CD4-positive, CD25-positive, alpha-beta regulatory T cell (primary cell): Measurements from ENCODE around the gene ZFC3H1. TPM values are rescaled to one million over a fixed set of nuclear protein-coding genes. Genes with fewer than 3 reads are reported as not detected.
"Not testable (repeated sequence)": the region's sequence is repeated elsewhere in the genome, so short reads cannot be mapped to it uniquely, and the experiment has no call there.

Source experiments
- ATAC-seq, 2 donors: fragments of 150-1000 bp; cut with Tn5 transposase; one replicate each; pipeline ENCODE4 v1.10.0; 2021; ENCODE audit warnings: low read depth in 2 of 2, moderate number of reproducible peaks in 2 of 2, moderate library complexity in 1 of 2
- DNase-seq, 3 donors: peaks; one replicate each; pipeline versions ENCODE4 v3.0.0 to v3.0.0-alpha.2; 2012 to 2022; ENCODE audit warnings: mixed read lengths in 1 of 3
- H3K27ac ChIP-seq: one replicate; pipeline ENCODE4 v1.7.0; 2013; ENCODE audit warnings: mild to moderate bottlenecking, low read length; ENCODE audit not compliant: insufficient read depth, poor library complexity, severe bottlenecking
- H3K27me3 ChIP-seq: one replicate; pipeline ENCODE4 v1.7.0; 2013; ENCODE audit warnings: low read length; ENCODE audit not compliant: control insufficient read depth, insufficient read depth
- H3K36me3 ChIP-seq: one replicate; pipeline ENCODE4 v1.7.0; 2013; ENCODE audit warnings: mild to moderate bottlenecking, low read length, moderate library complexity; ENCODE audit not compliant: control insufficient read depth, insufficient read depth
- H3K4me1 ChIP-seq: 2 replicates; pipeline ENCODE4 v1.7.0; 2013; ENCODE audit warnings: mild to moderate bottlenecking, low read length; ENCODE audit not compliant: insufficient read depth, control insufficient read depth, poor library complexity, severe bottlenecking
- H3K4me3 ChIP-seq: one replicate; pipeline ENCODE4 v1.7.0; 2013; ENCODE audit warnings: low read depth, mild to moderate bottlenecking, low read length, moderate library complexity
- H3K9me3 ChIP-seq, 2 experiments: 1 replicate in 1 of 2; 2 replicates in 1 of 2; pipeline ENCODE4 v1.7.0; 2013; ENCODE audit warnings: low read length in 2 of 2, mild to moderate bottlenecking in 1 of 2, moderate library complexity in 1 of 2; ENCODE audit not compliant: control insufficient read depth in 2 of 2
- H3K27ac Mint-ChIP-seq, 3 donors: one replicate each; pipeline ENCODE4 v1.8.0; 2020 to 2022; ENCODE audit warnings: mild to moderate bottlenecking in 3 of 3, mixed read lengths in 3 of 3, moderate library complexity in 2 of 3
- H3K27me3 Mint-ChIP-seq: one replicate; pipeline ENCODE4 v1.8.0; 2022; ENCODE audit warnings: mild to moderate bottlenecking, mixed read lengths
- H3K36me3 Mint-ChIP-seq: one replicate; pipeline ENCODE4 v1.8.0; 2020; ENCODE audit warnings: mixed read lengths
- H3K4me1 Mint-ChIP-seq, 4 donors: one replicate each; pipeline ENCODE4 v1.8.0; 2020 to 2022; ENCODE audit warnings: mixed read lengths in 4 of 4, mild to moderate bottlenecking in 1 of 4
- H3K4me3 Mint-ChIP-seq, 4 donors: one replicate each; pipeline ENCODE4 v1.8.0; 2020 to 2022; ENCODE audit warnings: mild to moderate bottlenecking in 4 of 4, mixed read lengths in 4 of 4, moderate library complexity in 3 of 4
- H3K9me3 Mint-ChIP-seq, 7 donors: one replicate each; pipeline ENCODE4 v1.8.0; 2020 to 2022; ENCODE audit warnings: mixed read lengths in 7 of 7, mild to moderate bottlenecking in 3 of 7, moderate library complexity in 2 of 7
- polyA plus RNA-seq, 4 donors: library from polyadenylated mRNA; unstranded; fragments of 300-500 nt; fragmentation: Illumina TruSeq; gene quantifications; one replicate each; pipeline ENCODE4 v1.2.3, GENCODE V29; 2021
- total RNA-seq: library from RNA; stranded (reverse); gene quantifications from one replicate; pipeline ENCODE4 v1.2.3, GENCODE V29; 2022

ZFC3H1 gene
- total and polyA plus RNA-seq, 5 donors from 2014 or later = 20.0 to 155 (median 29.1) TPM

DNA sequence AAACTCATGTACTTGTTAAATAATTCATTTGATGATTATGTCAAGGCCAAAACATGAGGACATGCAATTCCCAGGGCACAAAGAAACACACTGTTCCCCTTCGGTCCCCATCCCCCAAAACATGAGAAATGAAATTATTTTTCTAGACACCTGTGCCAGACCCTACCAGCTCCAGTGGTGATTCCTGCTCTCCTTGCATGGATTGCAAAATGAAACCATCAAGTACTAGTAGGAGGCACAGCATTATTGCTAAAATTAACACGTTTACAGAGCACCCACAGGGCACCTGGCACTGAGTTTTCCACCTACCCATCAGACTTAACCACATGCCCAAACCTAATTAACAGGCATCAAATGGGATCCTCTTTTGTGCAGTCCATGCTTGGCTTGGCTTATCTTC is 76.6 kb downstream of the ZFC3H1 start:
- no peak for ATAC-seq
- no peaks in the 10 kb centered on the region for H3K36me3 Mint-ChIP-seq
- Histone ChIP-seq H3K4me3 (no peak overlapping the region), H3K27me3 (peaks cover 7% of the 10 kb centered on the region), H3K4me1 (no peaks in the 10 kb centered on the region), H3K27ac (no peak overlapping the region), H3K36me3 (no peaks in the 10 kb centered on the region), H3K9me3 (no peaks in the 10 kb centered on the region)
- H3K4me1 Mint-ChIP-seq = no peaks in the 10 kb centered on the region
- no peak for DNase-seq
- H3K27me3 Mint-ChIP-seq = peaks cover 36% of the 10 kb centered on the region
- H3K9me3 Mint-ChIP-seq = peaks cover 0 to 3% (median 0%) of the 10 kb centered on the region in 7 donors
- H3K4me3 Mint-ChIP-seq = no peak overlapping the region
- H3K27ac Mint-ChIP-seq = no peak overlapping the region

DNA sequence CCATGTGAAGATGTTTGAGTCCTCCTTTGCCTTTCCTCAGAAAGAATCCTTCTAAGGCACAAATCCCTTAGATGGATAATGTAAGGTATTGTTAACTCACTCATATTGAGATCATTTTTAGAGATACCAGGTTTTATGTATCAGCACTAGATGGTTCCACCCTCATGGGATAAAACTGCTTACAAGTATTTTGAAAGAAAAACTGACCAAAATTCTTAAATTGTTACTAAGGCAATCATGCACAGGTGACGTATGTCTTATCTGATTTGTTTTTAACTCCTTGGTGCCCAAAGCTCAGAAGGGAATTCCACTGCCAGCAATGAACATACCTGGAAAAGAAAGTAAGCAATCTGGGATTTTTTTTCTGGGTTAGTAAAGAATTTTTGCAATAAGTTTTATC is 78.4 kb downstream of the ZFC3H1 start:
- Histone ChIP-seq H3K27ac (no peak overlapping the region), H3K4me1 (no peaks in the 10 kb centered on the region), H3K9me3 (no peaks in the 10 kb centered on the region), H3K27me3 (peaks cover 3% of the 10 kb centered on the region), H3K36me3 (no peaks in the 10 kb centered on the region), H3K4me3 (no peak overlapping the region)
- no peak for DNase-seq
- no peak for ATAC-seq
- H3K4me3 Mint-ChIP-seq = no peak overlapping the region
- no peak overlapping the region for H3K27ac Mint-ChIP-seq
- no peaks in the 10 kb centered on the region for H3K4me1 Mint-ChIP-seq
- H3K27me3 Mint-ChIP-seq = peaks cover 28% of the 10 kb centered on the region
- peaks cover 0 to 3% (median 0%) of the 10 kb centered on the region in 7 donors for H3K9me3 Mint-ChIP-seq
- no peaks in the 10 kb centered on the region for H3K36me3 Mint-ChIP-seq

DNA sequence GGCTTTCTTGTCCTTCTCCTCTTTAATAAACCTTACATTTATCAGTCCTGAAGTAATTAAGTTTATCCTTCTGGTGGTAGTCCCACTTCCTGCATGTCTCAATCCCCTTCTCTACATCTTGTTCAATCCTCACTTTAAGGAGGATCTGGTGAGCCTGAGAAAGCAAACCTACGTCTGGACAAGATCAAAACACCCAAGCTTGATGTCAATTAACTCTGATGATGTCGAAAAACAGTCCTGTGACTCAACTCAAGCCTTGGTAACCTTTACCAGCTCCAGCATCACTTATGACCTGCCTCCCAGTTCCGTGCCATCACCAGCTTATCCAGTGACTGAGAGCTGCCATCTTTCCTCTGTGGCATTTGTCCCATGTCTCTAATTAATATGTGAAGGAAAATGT is 79.3 kb downstream of the ZFC3H1 start:
- H3K27ac ChIP-seq = no peak overlapping the region
- no peak overlapping the region for H3K4me3 Mint-ChIP-seq
- H3K36me3 ChIP-seq = no peaks in the 10 kb centered on the region
- H3K27ac Mint-ChIP-seq = no peak overlapping the region
- H3K27me3 Mint-ChIP-seq = peaks cover 25% of the 10 kb centered on the region
- H3K9me3 ChIP-seq = no peaks in the 10 kb centered on the region
- H3K4me1 Mint-ChIP-seq = no peaks in the 10 kb centered on the region
- peaks cover 3% of the 10 kb centered on the region for H3K27me3 ChIP-seq
- no peak overlapping the region for H3K4me3 ChIP-seq
- peaks cover 0 to 3% (median 0%) of the 10 kb centered on the region in 7 donors for H3K9me3 Mint-ChIP-seq
- no peaks in the 10 kb centered on the region for H3K4me1 ChIP-seq
- DNase-seq (no peak), ATAC-seq (no peak)
- H3K36me3 Mint-ChIP-seq = no peaks in the 10 kb centered on the region

DNA sequence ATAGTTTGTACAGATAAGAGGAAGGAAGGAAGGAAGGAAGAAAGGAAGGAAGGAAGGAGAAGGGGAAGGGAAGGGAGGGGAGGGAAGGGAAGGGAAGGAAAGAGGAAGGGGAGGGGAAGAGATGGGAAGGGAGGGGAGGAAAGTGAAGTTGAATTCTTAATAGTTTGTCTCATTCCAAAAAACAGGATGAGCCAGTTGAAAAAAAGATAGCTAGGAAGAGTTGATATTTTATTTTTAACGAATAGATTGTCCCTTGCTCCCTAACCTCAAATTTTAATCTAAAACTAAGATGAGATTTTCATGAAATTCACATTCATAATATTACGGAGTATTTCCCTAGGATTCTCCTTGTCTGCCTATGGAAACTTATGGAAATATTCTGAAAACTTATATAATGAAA is 80.7 kb downstream of the ZFC3H1 start:
- no peaks in the 10 kb centered on the region for H3K36me3 Mint-ChIP-seq
- no peak overlapping the region for H3K27ac Mint-ChIP-seq
- H3K27me3 ChIP-seq = peaks cover 2% of the 10 kb centered on the region
- peaks cover 23% of the 10 kb centered on the region for H3K27me3 Mint-ChIP-seq
- DNase-seq (no peak), ATAC-seq (no peak)
- no peaks in the 10 kb centered on the region for H3K4me1 Mint-ChIP-seq
- no peaks in the 10 kb centered on the region for H3K36me3 ChIP-seq
- H3K4me3 Mint-ChIP-seq = no peak overlapping the region
- no peak overlapping the region for H3K27ac ChIP-seq
- no peaks in the 10 kb centered on the region for H3K9me3 Mint-ChIP-seq
- no peak overlapping the region for H3K4me3 ChIP-seq
- no peaks in the 10 kb centered on the region for H3K4me1 ChIP-seq
- no peaks in the 10 kb centered on the region for H3K9me3 ChIP-seq

DNA sequence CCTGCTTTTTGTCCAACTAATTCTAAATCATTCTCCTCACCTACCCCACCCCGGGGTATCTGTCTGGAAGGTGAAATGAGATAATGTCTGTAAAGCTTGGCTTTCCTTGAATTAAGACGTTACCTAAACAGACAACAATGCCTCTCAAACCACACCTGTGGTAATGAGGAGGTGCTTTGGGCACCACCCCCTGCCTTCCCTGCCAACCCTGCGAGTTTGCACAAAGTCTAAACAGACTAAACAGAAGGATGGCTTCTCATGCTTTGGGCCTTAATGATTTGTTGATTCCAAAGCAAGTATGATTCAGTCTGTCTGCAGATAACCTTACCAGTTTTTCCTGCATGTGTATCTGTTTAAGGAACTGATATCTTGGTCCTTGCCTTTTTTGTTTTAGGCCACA is 82.4 kb downstream of the ZFC3H1 start:
- Histone ChIP-seq H3K27me3 (peaks cover 2% of the 10 kb centered on the region), H3K4me1 (no peaks in the 10 kb centered on the region), H3K27ac (no peak overlapping the region), H3K9me3 (no peaks in the 10 kb centered on the region), H3K4me3 (no peak overlapping the region), H3K36me3 (no peaks in the 10 kb centered on the region)
- no peak overlapping the region for H3K27ac Mint-ChIP-seq
- H3K4me1 Mint-ChIP-seq = no peaks in the 10 kb centered on the region
- ATAC-seq = no peak
- H3K4me3 Mint-ChIP-seq = no peak overlapping the region
- no peak for DNase-seq
- H3K36me3 Mint-ChIP-seq = no peaks in the 10 kb centered on the region
- H3K9me3 Mint-ChIP-seq = no peaks in the 10 kb centered on the region
- H3K27me3 Mint-ChIP-seq = peaks cover 18% of the 10 kb centered on the region

DNA sequence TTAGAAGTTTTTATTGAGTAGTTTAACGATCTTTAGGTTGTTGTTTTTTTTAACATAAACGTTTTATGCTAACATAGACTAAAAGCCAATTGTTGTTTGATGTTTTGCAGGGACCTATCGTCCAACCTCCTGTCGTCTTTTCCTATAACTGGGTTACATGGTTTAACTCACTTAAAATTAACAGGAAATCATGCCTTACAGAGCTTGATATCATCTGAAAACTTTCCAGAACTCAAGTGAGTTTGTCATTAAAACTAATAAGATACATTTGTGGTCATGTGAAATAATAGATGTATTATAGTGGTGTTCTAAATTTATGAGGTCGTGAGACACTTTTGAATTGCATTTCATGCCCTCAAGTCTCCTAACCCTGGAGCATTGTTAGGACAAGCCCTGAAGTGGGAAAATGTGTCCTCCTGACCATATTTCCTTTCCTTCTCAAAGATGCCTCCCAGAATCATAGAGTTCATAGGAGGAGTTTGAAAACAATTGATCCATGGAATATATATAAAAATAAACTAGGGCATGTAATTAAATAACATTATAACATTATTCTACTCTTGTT is 84.9 kb downstream of the ZFC3H1 start:
- peaks cover 14% of the 10 kb centered on the region for H3K27me3 Mint-ChIP-seq
- Histone ChIP-seq H3K27me3 (peaks cover 2% of the 10 kb centered on the region), H3K4me3 (no peak overlapping the region), H3K27ac (no peak overlapping the region), H3K4me1 (no peaks in the 10 kb centered on the region), H3K36me3 (no peaks in the 10 kb centered on the region), H3K9me3 (no peaks in the 10 kb centered on the region)
- H3K4me3 Mint-ChIP-seq = no peak overlapping the region
- H3K4me1 Mint-ChIP-seq = no peaks in the 10 kb centered on the region
- H3K27ac Mint-ChIP-seq = no peak overlapping the region
- no peak for ATAC-seq
- DNase-seq = no peak
- peaks cover 0 to 1% (median 0%) of the 10 kb centered on the region in 7 donors for H3K9me3 Mint-ChIP-seq
- H3K36me3 Mint-ChIP-seq = no peaks in the 10 kb centered on the region

DNA sequence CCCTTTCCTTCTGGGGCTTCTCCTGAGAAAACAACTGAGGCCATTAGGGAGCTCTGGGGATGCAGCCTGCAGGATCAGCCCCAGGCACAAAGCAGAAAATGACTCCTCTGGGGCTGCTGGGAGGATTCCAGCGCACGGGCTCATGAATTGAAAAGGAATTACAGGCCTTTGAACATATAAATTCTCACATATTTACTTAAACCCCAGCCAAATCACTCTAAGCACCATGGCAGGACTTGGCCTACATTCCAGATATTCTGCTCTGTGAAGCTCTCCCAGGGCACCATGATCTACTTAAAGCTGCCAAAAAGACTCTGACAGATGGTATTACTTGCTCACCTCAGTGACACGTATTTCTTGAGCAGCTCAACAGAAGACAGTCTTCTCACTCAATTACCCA is 87.2 kb downstream of the ZFC3H1 start:
- ATAC-seq (no peak), DNase-seq (no peak)
- H3K27me3 Mint-ChIP-seq = peaks cover 8% of the 10 kb centered on the region
- peaks cover 0 to 1% (median 0%) of the 10 kb centered on the region in 7 donors for H3K9me3 Mint-ChIP-seq
- Histone ChIP-seq H3K4me3 (no peak overlapping the region), H3K36me3 (no peaks in the 10 kb centered on the region), H3K4me1 (no peaks in the 10 kb centered on the region), H3K27me3 (no peaks in the 10 kb centered on the region), H3K27ac (no peak overlapping the region), H3K9me3 (no peaks in the 10 kb centered on the region)
- H3K4me3 Mint-ChIP-seq = no peak overlapping the region
- no peaks in the 10 kb centered on the region for H3K4me1 Mint-ChIP-seq
- H3K36me3 Mint-ChIP-seq = no peaks in the 10 kb centered on the region
- no peak overlapping the region for H3K27ac Mint-ChIP-seq

DNA sequence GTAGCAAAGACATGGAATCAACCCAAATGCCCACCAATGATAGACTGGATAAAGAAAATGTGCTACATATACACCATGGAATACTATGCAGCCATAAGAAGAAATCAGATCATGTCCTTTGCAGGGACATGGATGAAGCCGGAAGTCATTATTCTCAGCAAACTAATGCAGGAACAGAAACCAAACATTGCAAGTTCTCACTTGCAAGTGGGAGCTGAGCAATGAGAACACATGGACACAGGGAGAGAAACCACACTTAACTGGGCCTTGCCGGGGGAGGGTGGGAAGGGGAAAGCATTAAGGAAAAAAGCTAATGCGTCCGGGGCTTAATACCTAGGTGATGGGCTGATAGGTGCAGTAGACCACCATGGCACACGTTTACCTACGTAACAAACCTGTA is 93.8 kb downstream of the ZFC3H1 start:
- DNase-seq, H3K4me1 Mint-ChIP-seq, H3K27ac Mint-ChIP-seq, H3K9me3 ChIP-seq, H3K27me3 Mint-ChIP-seq, H3K36me3 ChIP-seq, H3K27ac ChIP-seq, H3K4me1 ChIP-seq, H3K27me3 ChIP-seq, H3K4me3 Mint-ChIP-seq, H3K4me3 ChIP-seq, H3K9me3 Mint-ChIP-seq, ATAC-seq, H3K36me3 Mint-ChIP-seq: not testable (repeated sequence)
